Omental fat pad (tissue), 4 donors: ENCODE results near the gene ATP2A3. TPM values are rescaled to one million over a fixed set of nuclear protein-coding genes. Genes with fewer than 3 reads are reported as not detected.

Experiments
- ATAC-seq: fragments of 150-250 bp; one replicate; pipeline ENCODE4 v1.9.1; 2016; ENCODE audit warnings: mild to moderate bottlenecking, moderate library complexity; ENCODE audit not compliant: low FRiP score
- DNase-seq: peaks from one replicate; pipeline ENCODE4 v3.0.0-alpha.2; 2019; ENCODE audit warnings: low spot score
- total RNA-seq, 4 donors: library from RNA; depleted of rRNA; stranded (reverse); fragments of >200 nt; gene quantifications; one replicate each; pipeline ENCODE4 v1.1.0, GENCODE V29; 2016
- TF ChIP-seq, protein P1 (sequence below), 3 donors: fragments of 450-650 bp; IDR thresholded peaks; one replicate each; pipeline ENCODE4 v1.5.1; 2016 to 2017; ENCODE audit warnings: antibody characterized with exemption in 3 of 3, mild to moderate bottlenecking in 3 of 3, moderate library complexity in 2 of 3

Gene ATP2A3
- total RNA-seq, 4 donors from 2014 or later = 2.9 to 12.3 (median 5.5) TPM

DNA sequence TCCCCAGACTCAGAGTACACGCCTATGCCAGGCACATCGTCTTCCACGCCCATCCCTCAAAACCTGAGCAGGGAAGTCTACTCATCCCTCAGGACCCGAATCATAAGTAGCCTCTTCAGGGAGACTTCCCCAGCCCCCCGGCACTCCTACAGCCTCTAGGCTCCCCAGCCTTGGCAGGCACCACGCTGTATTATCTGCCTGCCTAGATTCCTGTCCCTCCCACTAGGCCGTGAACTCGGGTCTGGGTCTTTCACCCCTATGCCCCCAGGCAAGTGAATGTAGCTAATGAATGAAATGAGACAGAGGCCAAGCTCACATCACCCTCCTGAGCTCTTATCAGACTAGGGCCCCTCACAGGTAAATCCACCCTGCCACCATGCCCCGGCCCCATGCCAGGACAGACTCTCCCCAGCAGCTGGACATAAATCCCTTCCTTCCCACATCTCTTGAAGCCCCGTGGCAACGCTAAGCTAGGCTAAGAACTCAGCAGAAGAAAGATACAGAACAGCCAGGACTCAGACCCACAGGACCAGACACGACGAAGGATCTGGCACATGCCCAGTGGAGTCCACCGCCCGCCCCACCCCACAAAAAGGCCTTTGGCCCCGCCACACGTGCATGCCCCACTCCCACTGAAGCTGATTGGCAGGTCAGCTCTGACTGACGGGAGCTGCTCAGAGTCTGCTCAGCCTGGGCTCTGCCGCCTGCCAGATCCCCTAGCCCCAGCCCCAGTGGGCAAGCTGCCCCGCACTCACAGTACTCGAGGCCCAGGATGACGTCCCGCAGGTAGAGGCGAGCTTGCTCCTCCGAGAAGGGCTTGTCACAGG is 84.4 kb downstream of the ATP2A3 start:
- no peak for ATAC-seq
- DNase-seq = no peak
- TF ChIP-seq, protein P1, sequence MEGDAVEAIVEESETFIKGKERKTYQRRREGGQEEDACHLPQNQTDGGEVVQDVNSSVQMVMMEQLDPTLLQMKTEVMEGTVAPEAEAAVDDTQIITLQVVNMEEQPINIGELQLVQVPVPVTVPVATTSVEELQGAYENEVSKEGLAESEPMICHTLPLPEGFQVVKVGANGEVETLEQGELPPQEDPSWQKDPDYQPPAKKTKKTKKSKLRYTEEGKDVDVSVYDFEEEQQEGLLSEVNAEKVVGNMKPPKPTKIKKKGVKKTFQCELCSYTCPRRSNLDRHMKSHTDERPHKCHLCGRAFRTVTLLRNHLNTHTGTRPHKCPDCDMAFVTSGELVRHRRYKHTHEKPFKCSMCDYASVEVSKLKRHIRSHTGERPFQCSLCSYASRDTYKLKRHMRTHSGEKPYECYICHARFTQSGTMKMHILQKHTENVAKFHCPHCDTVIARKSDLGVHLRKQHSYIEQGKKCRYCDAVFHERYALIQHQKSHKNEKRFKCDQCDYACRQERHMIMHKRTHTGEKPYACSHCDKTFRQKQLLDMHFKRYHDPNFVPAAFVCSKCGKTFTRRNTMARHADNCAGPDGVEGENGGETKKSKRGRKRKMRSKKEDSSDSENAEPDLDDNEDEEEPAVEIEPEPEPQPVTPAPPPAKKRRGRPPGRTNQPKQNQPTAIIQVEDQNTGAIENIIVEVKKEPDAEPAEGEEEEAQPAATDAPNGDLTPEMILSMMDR (IDR thresholded peaks at IDR 0.05) = no peak

DNA sequence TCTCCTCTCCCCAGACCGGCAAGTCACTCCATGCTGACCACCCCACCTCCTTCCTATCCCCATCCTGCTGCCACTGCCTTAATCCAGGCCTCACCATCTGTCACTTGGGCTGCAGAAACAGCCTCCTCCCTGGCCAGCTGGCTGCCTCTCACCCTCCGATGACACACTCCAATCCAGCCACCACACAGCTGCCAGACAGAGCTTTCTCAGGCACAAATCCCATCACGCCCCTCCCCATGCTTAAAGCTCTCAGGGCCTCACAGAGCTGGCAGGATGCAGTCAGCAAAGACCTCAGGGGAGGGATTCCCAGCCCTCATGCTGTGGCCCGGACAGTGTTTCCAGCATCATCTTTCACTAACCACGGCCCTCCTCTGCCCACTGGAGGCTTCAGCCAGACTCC is 85.1 kb downstream of the ATP2A3 start:
- ATAC-seq (peak; percentile 11), DNase-seq (no peak)
- TF ChIP-seq, protein P1 (IDR thresholded peaks at IDR 0.05) = no peak

DNA sequence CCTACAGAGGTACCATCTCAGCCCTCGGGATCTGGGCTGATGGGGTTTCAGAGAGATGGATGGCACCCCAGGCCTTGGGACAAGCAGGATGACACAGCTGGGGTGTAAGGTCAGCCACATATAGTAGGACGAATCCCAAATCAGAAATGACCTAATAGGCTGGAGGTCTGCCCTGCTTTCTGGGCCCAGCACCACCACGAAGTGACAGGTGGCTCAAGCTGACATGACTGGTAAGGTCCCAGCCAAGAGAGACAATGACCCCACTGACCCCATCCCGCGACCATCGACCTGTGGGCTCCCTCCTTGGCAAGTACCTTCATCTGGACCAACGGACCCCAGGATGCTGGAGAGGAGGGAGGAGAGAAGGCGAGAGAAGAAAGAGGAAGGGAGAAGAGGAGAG is 87.0 kb downstream of the ATP2A3 start:
- DNase-seq (no peak), ATAC-seq (no peak)
- TF ChIP-seq, protein P1 (IDR thresholded peaks at IDR 0.05) = no peak

DNA sequence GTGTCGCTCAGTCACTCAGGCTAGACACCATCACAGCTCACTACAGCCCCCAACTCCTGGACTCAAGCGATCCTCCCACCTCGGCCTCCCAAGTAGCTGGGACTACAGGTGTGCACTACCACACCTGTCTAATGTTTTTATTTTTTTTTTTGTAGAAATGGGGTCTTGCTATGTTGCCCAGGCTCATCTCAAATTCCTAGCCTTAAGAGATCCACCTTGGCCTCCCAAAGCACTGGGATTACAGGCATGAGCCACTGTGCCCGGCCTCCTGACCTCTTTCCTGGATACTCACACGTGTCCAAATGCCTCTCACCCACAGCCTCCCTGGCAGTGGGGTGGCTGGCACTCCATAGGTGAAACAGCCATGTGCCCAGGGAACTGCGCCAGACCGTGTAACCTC is 88.9 kb downstream of the ATP2A3 start:
- DNase-seq = no peak
- TF ChIP-seq, protein P1 (IDR thresholded peaks at IDR 0.05) = no peak
- no peak for ATAC-seq

Other genes with a start within 250 kb of the ATP2A3 start
- under 1 TPM in 3 of 4 donors, not detected in 1; 0.19 to 0.69 (median 0.24) TPM for gene HASPIN, start 240.5 kb downstream of the ATP2A3 start, total RNA-seq
- 10 to 100 TPM; 17.0 to 30.7 (median 22.2) TPM for gene ITGAE, start 163.2 kb downstream of the ATP2A3 start, total RNA-seq
- 10 to 100 TPM; 16.3 to 31.9 (median 23.9) TPM for gene NCBP3, start 118.2 kb downstream of the ATP2A3 start, total RNA-seq
- 1 to 10 TPM; 4.3 to 9.9 (median 8.2) TPM for gene CAMKK1, start 71.4 kb downstream of the ATP2A3 start, total RNA-seq
- 1 to 10 TPM; 1.1 to 4.7 (median 2.7) TPM for gene P2RX1, start 48.0 kb downstream of the ATP2A3 start, total RNA-seq
- 10 to 100 TPM; 49.2 to 93.8 (median 66.1) TPM for gene ZZEF1, start 178.6 kb upstream of the ATP2A3 start, total RNA-seq
- gene CYB5D2, start 178.8 kb upstream of the ATP2A3 start, total RNA-seq = 10 to 100 TPM; 25.7 to 38.9 (median 36.2) TPM